HG03520 (cell line): ENCODE data around the gene PLVAP.
"Not testable (repeated sequence)": the region's sequence is repeated elsewhere in the genome, so short reads cannot be mapped to it uniquely, and the experiment has no call there.

Source experiments
- ATAC-seq: cut with Tn5 transposase; IDR thresholded peaks from one replicate; pipeline ENCODE4 v1.9.1; 2021; ENCODE audit warnings: mild to moderate bottlenecking, moderate library complexity; ENCODE audit not compliant: unreplicated experiment

The PLVAP gene

GRCh38 chr19:17402982-17403855, 26.1 kb upstream of the PLVAP start:
- no peak for ATAC-seq

GRCh38 chr19:17401628-17402027, 24.5 kb upstream of the PLVAP start:
- no peak for ATAC-seq

- no peak for ATAC-seq
Observed at GRCh38 chr19:17398902-17399527, 21.9 kb upstream of the PLVAP start.

DNA sequence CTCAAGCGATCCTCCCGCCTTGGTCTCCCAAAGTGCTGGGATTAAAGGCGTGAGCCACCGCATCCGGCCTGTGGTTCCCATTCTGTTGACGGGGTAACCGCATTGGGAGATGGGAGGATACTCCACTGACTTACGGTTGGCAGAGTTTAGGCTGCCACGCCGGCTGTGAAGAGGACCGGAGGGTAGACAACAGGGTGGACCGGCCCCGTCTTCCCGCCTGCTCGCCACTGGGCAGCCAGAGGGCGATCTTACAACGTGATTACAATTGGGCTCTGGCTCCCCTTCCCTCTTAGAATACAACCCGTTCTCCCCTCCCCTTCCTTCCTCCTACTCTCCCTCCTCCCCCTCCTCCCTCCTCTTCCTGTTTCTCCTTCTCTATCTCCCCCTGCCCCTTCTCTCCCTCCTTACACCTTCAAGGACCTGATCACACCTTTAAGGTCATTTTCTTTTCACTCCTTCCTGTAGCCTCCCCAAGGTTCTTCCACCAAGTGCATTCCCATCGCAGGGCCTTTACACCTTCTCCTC, 17.8 kb upstream of the PLVAP start:
- no peak for ATAC-seq

GRCh38 chr19:17393914-17394313, 16.8 kb upstream of the PLVAP start, which contains the start of gene CCDC194:
Gene CCDC194, minus strand, starts transcription at chr19:17394196. Its CDS starts 38 bp downstream, at chr19:17394158.
- no peak for ATAC-seq

- ATAC-seq: no peak
Observed at GRCh38 chr19:17393002-17393401, 15.9 kb upstream of the PLVAP start.

- ATAC-seq: no peak
Observed at GRCh38 chr19:17391371-17392151, 14.4 kb upstream of the PLVAP start.

GRCh38 chr19:17390665-17391370, 13.7 kb upstream of the PLVAP start:
- ATAC-seq: peak; percentile 67

GRCh38 chr19:17389957-17390664, 13.0 kb upstream of the PLVAP start:
- no peak for ATAC-seq

GRCh38 chr19:17389288-17389687, 12.1 kb upstream of the PLVAP start:
- ATAC-seq: no peak

DNA sequence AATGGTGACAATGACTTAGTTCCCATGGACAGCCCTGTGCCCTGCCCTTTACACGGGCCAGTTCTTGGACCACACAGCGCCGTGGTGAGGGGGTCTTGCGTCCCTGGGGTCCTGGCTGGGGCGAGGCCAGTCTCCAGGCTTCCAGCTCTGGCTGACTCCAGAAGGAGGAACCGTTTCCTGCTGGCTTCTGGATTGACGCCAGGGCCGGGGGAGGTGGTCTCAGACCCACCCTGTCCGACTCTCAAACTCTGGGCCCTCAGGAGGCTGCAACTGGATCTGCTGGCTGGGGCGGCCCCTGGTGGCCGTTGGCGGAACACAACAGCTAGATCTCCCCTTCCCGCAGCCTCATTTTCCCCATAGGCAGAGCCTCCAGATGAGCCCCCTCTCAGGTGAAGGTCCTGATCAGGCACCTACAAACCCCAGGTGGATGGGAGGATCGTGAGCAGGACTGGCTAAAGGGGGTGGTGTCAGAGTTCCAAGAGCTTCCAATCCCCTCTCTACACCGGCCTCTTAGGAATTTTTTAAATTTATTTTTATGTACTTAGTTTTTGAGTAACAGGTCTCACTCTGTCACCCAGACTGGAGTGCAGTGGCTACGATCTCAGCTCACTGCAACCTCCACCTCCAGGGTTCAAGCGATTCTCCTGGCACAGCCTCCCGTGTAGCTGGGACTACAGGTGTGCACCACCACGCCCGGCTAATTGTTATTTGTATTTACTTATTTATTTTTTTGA, 8.9 kb upstream of the PLVAP start:
- no peak for ATAC-seq

- ATAC-seq: no peak
Observed at GRCh38 chr19:17380426-17381138, 3.4 kb upstream of the PLVAP start.

- ATAC-seq: no peak
Observed at GRCh38 chr19:17379221-17379631, 2.1 kb upstream of the PLVAP start.

DNA sequence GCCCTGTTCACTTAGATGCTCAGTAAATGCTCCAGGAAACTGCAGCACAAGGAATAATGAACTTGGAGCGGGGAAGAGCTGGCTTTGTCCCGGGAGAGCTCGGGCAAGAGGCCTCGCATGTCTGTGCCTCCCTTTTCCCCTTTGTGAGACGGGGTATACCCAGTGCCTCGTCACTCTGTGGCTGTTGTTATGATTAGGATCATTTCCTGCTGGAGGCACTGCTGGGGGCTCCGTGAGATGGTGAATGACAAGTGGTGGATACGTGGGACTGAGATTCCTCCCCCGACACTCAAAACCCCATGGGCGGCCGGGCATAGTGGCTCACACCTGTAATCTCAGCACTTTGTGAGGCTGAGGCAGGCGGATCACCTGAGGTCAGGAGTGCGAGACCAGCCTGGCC, 1.1 kb upstream of the PLVAP start:
- no peak for ATAC-seq

DNA sequence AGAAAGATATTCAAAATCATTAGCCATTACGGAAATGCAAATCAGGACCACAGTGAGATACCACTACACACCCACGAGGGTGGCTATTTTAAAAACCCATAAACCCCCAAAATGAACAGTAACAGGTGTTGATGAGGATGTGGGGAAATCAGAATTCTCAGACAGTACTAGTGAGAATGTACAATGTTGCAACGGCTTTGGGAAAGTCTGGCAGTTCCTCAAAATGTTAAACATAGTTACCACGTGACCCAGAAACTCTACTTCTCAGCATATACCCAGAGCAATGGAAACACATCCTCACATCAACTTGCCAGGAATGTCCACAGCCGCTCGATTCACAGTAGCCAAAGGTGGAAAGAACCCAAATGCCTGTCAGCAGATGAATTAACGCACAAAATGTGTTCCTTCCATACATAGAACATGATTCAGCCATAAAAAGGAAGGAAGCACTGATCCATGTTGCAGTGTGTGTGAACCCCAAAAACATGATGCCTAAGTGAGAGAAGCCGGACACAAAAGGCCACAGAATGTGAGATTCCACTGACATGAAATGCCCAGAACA, 7.0 kb downstream of the PLVAP start:
- ATAC-seq: peak; percentile 69

DNA sequence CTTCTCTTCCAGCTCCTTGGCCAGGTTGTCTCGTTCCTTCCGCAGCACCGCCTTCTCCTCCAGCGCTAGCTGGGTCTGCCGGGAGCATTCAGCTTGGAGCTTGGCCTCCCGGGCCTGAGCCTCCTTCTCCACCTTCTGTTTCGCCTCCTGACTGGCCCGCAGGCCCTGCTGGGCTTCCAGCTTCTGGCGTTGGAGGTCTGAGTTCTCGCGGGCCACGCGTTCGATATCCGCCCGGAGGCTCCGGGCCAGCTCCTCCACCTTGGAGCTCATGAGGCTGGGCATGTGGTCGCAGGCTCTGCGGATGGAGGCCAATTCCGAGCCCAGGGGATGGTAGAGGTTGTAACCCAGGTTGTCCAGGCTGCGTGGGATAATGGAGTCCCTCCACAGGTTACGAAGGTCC, 11.8 kb downstream of the PLVAP start:
- ATAC-seq: no peak

GRCh38 chr19:17363852-17364605, 13.1 kb downstream of the PLVAP start:
- ATAC-seq: not testable (repeated sequence)
